K562 (cell line): ENCODE results near the gene ABHD18. TPM values are rescaled to one million over a fixed set of nuclear protein-coding genes. Genes with fewer than 3 reads are reported as not detected.
A peak's percentile ranks its signal among the peaks of the same experiment; 100 is the strongest.

Experiments used
- ATAC-seq: fragments of 200-7000 bp; cut with Tn5 transposase; 3 replicates; pipeline ENCODE4 v1.9.1; 2020; ENCODE audit warnings: moderate library complexity
- BruUV-seq: library from RNA; stranded (reverse); fragments of 400-500 nt; replicated peaks from 2 replicates; lab custom pipeline; 2021; lab: Mats Ljungman, UMichigan
- CTCF ChIA-PET: fragments of 300-600 bp; formaldehyde crosslinking; extraction: SDS; loops from one replicate; lab custom pipeline; 2021; ENCODE audit warnings: low intra/inter-chr PET ratio; lab: Yijun Ruan, JAX
- POLR2A ChIA-PET: fragments of 300-600, 350-650 bp; sonication (Branson Sonifier 250); formaldehyde crosslinking; extraction: SDS; loops from one replicate; lab custom pipeline; 2021; ENCODE audit warnings: antibody characterized with exemption, inconsistent platforms; lab: Yijun Ruan, JAX
- DNase-seq, 4 experiments: peaks; one replicate each; pipeline versions ENCODE4 v3.0.0 to v3.0.0-alpha.2; 2011 to 2018; ENCODE audit warnings: low spot score in 3 of 4, mixed read lengths in 3 of 4; ENCODE audit errors: extremely low read depth in 1 of 4
- FAIRE-seq: peaks from 2 replicates; lab custom pipeline; 2011; peaks lifted over from hg19 to GRCh38; lab: Jason Lieb, UNC
- H2AFZ ChIP-seq: 2 replicates; pipeline ENCODE4 v1.6.0; 2011; ENCODE audit warnings: low read depth, low read length, control low read depth, inconsistent platforms
- H3K27ac ChIP-seq: fragments of 200-600 bp; 3 replicates; pipeline ENCODE4 v1.8.0; 2011; ENCODE audit warnings: low read depth, mild to moderate bottlenecking, control low read depth, inconsistent platforms, low read length, moderate library complexity, mixed read lengths; ENCODE audit errors: extremely low read depth
- H3K27me3 ChIP-seq, 2 experiments: fragments of 300-600 bp in 1 of 2; 2 replicates in 1 of 2; 3 replicates in 1 of 2; pipeline versions ENCODE4 v1.6.0 to v1.8.0; 2011; ENCODE audit warnings: inconsistent platforms in 2 of 2, low read length in 2 of 2, mild to moderate bottlenecking in 1 of 2, mixed read lengths in 1 of 2, moderate library complexity in 1 of 2; ENCODE audit not compliant: control insufficient read depth in 2 of 2, insufficient read depth in 2 of 2
- H3K36me3 ChIP-seq: fragments of 300-600 bp; 3 replicates; pipeline ENCODE4 v1.8.0; 2011; ENCODE audit warnings: mild to moderate bottlenecking, low read length, inconsistent platforms; ENCODE audit not compliant: control insufficient read depth, insufficient read depth
- H3K4me1 ChIP-seq, 2 experiments: fragments of 200-600 bp in 1 of 2; replicated peaks in 1 of 2; 2 replicates in 1 of 2; 3 replicates in 1 of 2; pipeline versions ENCODE4 v1.5.1 to v1.8.0; 2011; ENCODE audit warnings: inconsistent platforms in 2 of 2, low read length in 2 of 2, mild to moderate bottlenecking in 1 of 2, mixed read lengths in 1 of 2, moderate library complexity in 1 of 2; ENCODE audit not compliant: control insufficient read depth in 2 of 2, insufficient read depth in 2 of 2
- H3K4me2 ChIP-seq: 2 replicates; pipeline ENCODE4 v1.6.1; 2011; ENCODE audit warnings: low read length, control low read depth, inconsistent platforms, mixed read lengths; ENCODE audit not compliant: insufficient read depth
- H3K4me3 ChIP-seq: fragments of 200-600 bp; sonication (generic), shearing (Covaris generic); 2 replicates; pipeline ENCODE4 v1.5.1; 2016; ENCODE audit warnings: control low read depth, inconsistent platforms
- H3K79me2 ChIP-seq: fragments of 200-600 bp; 3 replicates; pipeline ENCODE4 v1.8.0; 2011; ENCODE audit warnings: low read length, inconsistent platforms; ENCODE audit not compliant: control insufficient read depth, insufficient read depth
- H3K9ac ChIP-seq, 2 experiments: 2 replicates each; pipeline versions ENCODE4 v1.6.0 to v1.6.1; 2011; ENCODE audit warnings: low read depth in 2 of 2, low read length in 2 of 2, control low read depth in 1 of 2, inconsistent platforms in 1 of 2, mild to moderate bottlenecking in 1 of 2, mixed read lengths in 1 of 2; ENCODE audit not compliant: insufficient read depth in 1 of 2
- H3K9me1 ChIP-seq: one replicate; pipeline ENCODE4 v1.6.0; 2011; ENCODE audit warnings: inconsistent platforms, mild to moderate bottlenecking, low read length, moderate library complexity; ENCODE audit not compliant: control insufficient read depth, insufficient read depth
- H3K9me3 ChIP-seq: replicated peaks from 2 replicates; pipeline ENCODE4 v1.5.1; 2011; ENCODE audit warnings: low read depth, low read length, inconsistent platforms; ENCODE audit not compliant: control insufficient read depth, insufficient read depth
- H4K20me1 ChIP-seq: replicated peaks from 2 replicates; pipeline ENCODE4 v1.6.1; 2011; ENCODE audit warnings: low read length, inconsistent platforms, mixed read lengths; ENCODE audit not compliant: control insufficient read depth, insufficient read depth
- CEBPB ChIP-seq: fragments of 450-650 bp; IDR thresholded peaks from 2 replicates; pipeline ENCODE4 v1.6.1; 2016; ENCODE audit warnings: missing genetic modification characterization, missing compliant biosample characterization
- CTCFL ChIP-seq: IDR thresholded peaks from 2 replicates; pipeline ENCODE4 v1.6.1; 2011; ENCODE audit warnings: borderline replicate concordance, low read depth, mild to moderate bottlenecking, moderate library complexity, low read length; ENCODE audit not compliant: insufficient read depth, poor library complexity, severe bottlenecking
- FOS ChIP-seq: IDR thresholded peaks from 3 replicates; pipeline ENCODE4 v1.6.1; 2011; ENCODE audit not compliant: insufficient read length; ENCODE audit errors: extremely low read depth
- GTF2A2 ChIP-seq: IDR thresholded peaks from 2 replicates; pipeline ENCODE4 v1.6.1; 2016; ENCODE audit warnings: mild to moderate bottlenecking, missing genetic modification characterization, missing compliant biosample characterization
- HDAC8 ChIP-seq: fragments of 450-650 bp; IDR thresholded peaks from 2 replicates; pipeline ENCODE4 v1.6.1; 2016; ENCODE audit warnings: mild to moderate bottlenecking, missing genetic modification characterization, moderate library complexity, missing compliant biosample characterization
- RBM25 ChIP-seq: fragments of 200-400 bp; formaldehyde crosslinking; IDR thresholded peaks from 2 replicates; pipeline ENCODE4 v1.6.1; 2018; ENCODE audit warnings: low read length, low read depth, moderate library complexity; ENCODE audit not compliant: severe bottlenecking
- SAP30 ChIP-seq: fragments of 200-600 bp; sonication (generic); IDR thresholded peaks from 2 replicates; pipeline ENCODE4 v1.6.1; 2012; ENCODE audit warnings: borderline replicate concordance, low read depth, mild to moderate bottlenecking, moderate library complexity, low read length, control low read depth, inconsistent platforms; ENCODE audit not compliant: insufficient read depth, poor library complexity, severe bottlenecking
- WGBS: fragments of 100-300 bp; shearing (Covaris generic); methylation state at CpG from one replicate; pipeline ENCODE4 v1.1.6; 2016; ENCODE audit warnings: low coverage, mixed read lengths; ENCODE audit not compliant: insufficient coverage; ENCODE audit errors: missing lambda C conversion rate; 5-methylcytosine and 5-hydroxymethylcytosine counted together
- in situ Hi-C: fragments of 300-500 bp; cut with MboI; formaldehyde crosslinking; loops from 4 replicates; pipeline ENCODE4 v1.15.0; 2018; ENCODE audit warnings: inconsistent platforms, mixed read lengths
- intact Hi-C: fragments of 100-400 bp; cut with micrococcal nuclease; formaldehyde crosslinking; loops from 2 replicates; pipeline ENCODE4 v1.14.2; 2022
- polyA plus RNA-seq, 8 experiments: library from polyadenylated mRNA; depleted of rRNA in 4 of 8; stranded (reverse) in 5 of 8; unstranded in 3 of 8; fragments of >200 nt; fragmentation: Nextera tagmentation in 2 of 8; fragmentation: Illumina TruSeq in 1 of 8; extraction: Ambion mirVana in 2 of 8; extraction: Trizol in 1 of 8; gene quantifications; 2 replicates each; pipeline versions ENCODE4 v1.2.1 to v1.2.3, GENCODE V29; 2011 to 2014; ENCODE audit warnings: inconsistent platforms in 1 of 8, missing spikeins in 1 of 8
- total RNA-seq, 7 experiments: library from RNA; depleted of rRNA in 6 of 7; stranded (reverse); fragments of >200 nt in 6 of 7; fragmentation: Illumina TruSeq in 2 of 7; extraction: Trizol in 2 of 7; gene quantifications; 2 replicates each; pipeline versions ENCODE4 v1.2.1 to v1.2.3, GENCODE V29; 2011 to 2021; ENCODE audit warnings: low replicate concordance in 1 of 7

Gene ABHD18
- total and polyA plus RNA-seq, 9 of the 15 experiments (the other 6 are each of a cell fraction or from before 2014, with no cell fraction given) = 6.1 to 25.0 (median 16.0) TPM

GRCh38 chr4:128006592-128006991, 41.4 kb downstream of the ABHD18 start:
- no peak for ATAC-seq
- in situ Hi-C loops = no loop called here
- no peak overlapping the region for H3K27ac ChIP-seq
- peaks cover 24% of the 10 kb centered on the region; the same call in 1 of the 3 replicates for H3K36me3 ChIP-seq
- ChIA-PET POLR2A (no interaction called here), CTCF (no interaction called here)
- no peaks in the 10 kb centered on the region for H4K20me1 ChIP-seq
- no peak for DNase-seq
- no peak for FAIRE-seq
- H2AFZ ChIP-seq = no peak overlapping the region
- no peak for TF ChIP-seq CTCFL
- 0 out of 2 replicates have a peak, but pooled peaks have one; percentile 21 for TF ChIP-seq CEBPB
- H3K27me3 ChIP-seq = no peaks in the 10 kb centered on the region
- no peaks in the 10 kb centered on the region for H3K9me1 ChIP-seq
- H3K9me3 ChIP-seq = no peaks in the 10 kb centered on the region
- no peaks in the 10 kb centered on the region for H3K79me2 ChIP-seq
- no peaks in the 10 kb centered on the region for H3K4me1 ChIP-seq
- H3K4me2 ChIP-seq = no peak overlapping the region
- no TSS peak for BruUV-seq
- H3K9ac ChIP-seq = no peak overlapping the region
- H3K4me3 ChIP-seq = no peak overlapping the region
- intact Hi-C loops = no loop called here
- WGBS = 79% methylated on average over 5 of the region's 5 CpGs

GRCh38 chr4:128009428-128009827, 44.2 kb downstream of the ABHD18 start:
- BruUV-seq = no TSS peak
- Histone ChIP-seq H4K20me1 (no peaks in the 10 kb centered on the region), H3K4me2 (no peak overlapping the region), H3K27me3 (no peaks in the 10 kb centered on the region), H3K79me2 (no peaks in the 10 kb centered on the region), H3K27ac (no peak overlapping the region), H2AFZ (no peak overlapping the region), H3K4me3 (no peak overlapping the region), H3K36me3 (peaks cover 28% of the 10 kb centered on the region; the same call in 1 of the 3 replicates), H3K9ac (no peak overlapping the region), H3K9me3 (no peaks in the 10 kb centered on the region), H3K4me1 (no peaks in the 10 kb centered on the region), H3K9me1 (no peaks in the 10 kb centered on the region)
- in situ Hi-C loops (no loop called here), intact Hi-C loops (no loop called here)
- no peak for TF ChIP-seq HDAC8 (tag)
- no peak for TF ChIP-seq GTF2A2
- TF ChIP-seq FOS = no peak
- TF ChIP-seq RBM25 = peak; percentile 81
- TF ChIP-seq SAP30 = no peak
- ChIA-PET POLR2A (no interaction called here), CTCF (no interaction called here)
- FAIRE-seq (no peak), ATAC-seq (no peak), DNase-seq (no peak)
- 71% methylated on average over 3 of the region's 3 CpGs for WGBS
